Mesothelial cell of epicardium (in vitro differentiated cells): ENCODE results near the gene MYH11. TPM values are rescaled to one million over a fixed set of nuclear protein-coding genes. Genes with fewer than 3 reads are reported as not detected.

Source experiments
- DNase-seq, 2 experiments: peaks; one replicate each; pipeline ENCODE4 v3.0.0; 2021; ENCODE audit warnings: low spot score in 2 of 2; ENCODE audit not compliant: unreplicated experiment in 2 of 2
- H3K27ac Mint-ChIP-seq: 2 replicates; pipeline ENCODE4 v1.8.0; 2021; ENCODE audit warnings: mixed read lengths
- H3K27me3 Mint-ChIP-seq: 2 replicates; pipeline ENCODE4 v1.8.0; 2021; ENCODE audit warnings: low read depth, mixed read lengths
- H3K36me3 Mint-ChIP-seq: 2 replicates; pipeline ENCODE4 v1.8.0; 2021; ENCODE audit warnings: mixed read lengths
- H3K4me1 Mint-ChIP-seq: 2 replicates; pipeline ENCODE4 v1.8.0; 2021; ENCODE audit warnings: mixed read lengths
- H3K4me3 Mint-ChIP-seq: 2 replicates; pipeline ENCODE4 v1.8.0; 2021; ENCODE audit warnings: mild to moderate bottlenecking, moderate library complexity, mixed read lengths
- H3K9me3 Mint-ChIP-seq: 2 replicates; pipeline ENCODE4 v1.8.0; 2021; ENCODE audit warnings: mixed read lengths
- total RNA-seq: library from RNA; stranded (reverse); gene quantifications from 3 replicates; pipeline ENCODE4 v1.2.1, GENCODE V29; 2021
- TF ChIP-seq, protein P1 (sequence below): fragments of 200-600 bp; sonication (generic); IDR thresholded peaks from one replicate; pipeline ENCODE4 v1.5.0; 2021; ENCODE audit warnings: antibody characterized with exemption; ENCODE audit not compliant: unreplicated experiment

Gene MYH11
- total RNA-seq, 1 donor from 2014 or later, result 0.58 TPM

- Mint-ChIP-seq H3K27me3 (no peaks in the 10 kb centered on the region), H3K4me3 (no peak overlapping the region), H3K27ac (no peak overlapping the region), H3K9me3 (no peaks in the 10 kb centered on the region), H3K4me1 (no peaks in the 10 kb centered on the region), H3K36me3 (peaks cover 33% of the 10 kb centered on the region)
- TF ChIP-seq, protein P1, sequence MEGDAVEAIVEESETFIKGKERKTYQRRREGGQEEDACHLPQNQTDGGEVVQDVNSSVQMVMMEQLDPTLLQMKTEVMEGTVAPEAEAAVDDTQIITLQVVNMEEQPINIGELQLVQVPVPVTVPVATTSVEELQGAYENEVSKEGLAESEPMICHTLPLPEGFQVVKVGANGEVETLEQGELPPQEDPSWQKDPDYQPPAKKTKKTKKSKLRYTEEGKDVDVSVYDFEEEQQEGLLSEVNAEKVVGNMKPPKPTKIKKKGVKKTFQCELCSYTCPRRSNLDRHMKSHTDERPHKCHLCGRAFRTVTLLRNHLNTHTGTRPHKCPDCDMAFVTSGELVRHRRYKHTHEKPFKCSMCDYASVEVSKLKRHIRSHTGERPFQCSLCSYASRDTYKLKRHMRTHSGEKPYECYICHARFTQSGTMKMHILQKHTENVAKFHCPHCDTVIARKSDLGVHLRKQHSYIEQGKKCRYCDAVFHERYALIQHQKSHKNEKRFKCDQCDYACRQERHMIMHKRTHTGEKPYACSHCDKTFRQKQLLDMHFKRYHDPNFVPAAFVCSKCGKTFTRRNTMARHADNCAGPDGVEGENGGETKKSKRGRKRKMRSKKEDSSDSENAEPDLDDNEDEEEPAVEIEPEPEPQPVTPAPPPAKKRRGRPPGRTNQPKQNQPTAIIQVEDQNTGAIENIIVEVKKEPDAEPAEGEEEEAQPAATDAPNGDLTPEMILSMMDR, result no peak
- DNase-seq, result no peak
Measured at GRCh38 chr16:15691046-15691445, 165.8 kb downstream of the MYH11 start.

GRCh38 chr16:15690296-15690695 lies 166.5 kb downstream of the MYH11 start:
- no peaks in the 10 kb centered on the region for H3K4me1 Mint-ChIP-seq
- H3K36me3 Mint-ChIP-seq, result peaks cover 36% of the 10 kb centered on the region
- H3K27ac Mint-ChIP-seq, result no peak overlapping the region

DNA sequence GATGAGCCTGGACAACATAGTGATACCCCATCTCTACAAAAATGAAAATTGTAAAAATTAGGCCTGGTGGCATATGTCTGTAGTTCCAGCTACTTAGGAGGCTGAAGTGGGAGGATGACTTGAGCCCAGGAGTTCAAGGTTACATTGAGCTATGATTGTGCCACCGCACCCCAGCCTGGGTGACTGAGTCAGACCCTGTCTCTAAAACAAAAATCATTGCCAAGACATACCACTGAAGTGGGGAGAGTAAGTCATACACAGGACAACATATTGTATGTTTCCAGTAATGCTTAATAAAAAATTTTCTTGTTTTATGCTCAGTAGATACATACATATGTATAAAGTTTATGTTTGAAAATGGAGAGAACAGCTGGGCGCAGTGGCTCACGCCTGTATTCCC lies 167.5 kb downstream of the MYH11 start:
- H3K9me3 Mint-ChIP-seq, result no peaks in the 10 kb centered on the region
- TF ChIP-seq, protein P1, result no peak
- H3K4me3 Mint-ChIP-seq, result no peak overlapping the region
- no peak overlapping the region for H3K27ac Mint-ChIP-seq
- peaks cover 40% of the 10 kb centered on the region for H3K36me3 Mint-ChIP-seq
- no peaks in the 10 kb centered on the region for H3K4me1 Mint-ChIP-seq
- no peaks in the 10 kb centered on the region for H3K27me3 Mint-ChIP-seq
- no peak for DNase-seq

More at GRCh38 chr16:15690296-15690695, 166.5 kb downstream of the MYH11 start:
- no peaks in the 10 kb centered on the region for H3K27me3 Mint-ChIP-seq
- H3K4me3 Mint-ChIP-seq, result no peak overlapping the region
- TF ChIP-seq, protein P1, result no peak
- H3K9me3 Mint-ChIP-seq, result no peaks in the 10 kb centered on the region
- DNase-seq, result no peak

- TF ChIP-seq, protein P1, result no peak
- Mint-ChIP-seq H3K27me3 (no peaks in the 10 kb centered on the region), H3K4me3 (no peak overlapping the region), H3K27ac (no peak overlapping the region), H3K9me3 (no peaks in the 10 kb centered on the region), H3K4me1 (no peaks in the 10 kb centered on the region), H3K36me3 (peaks cover 29% of the 10 kb centered on the region)
- no peak for DNase-seq
Measured at GRCh38 chr16:15686287-15686686, 170.5 kb downstream of the MYH11 start.

DNA sequence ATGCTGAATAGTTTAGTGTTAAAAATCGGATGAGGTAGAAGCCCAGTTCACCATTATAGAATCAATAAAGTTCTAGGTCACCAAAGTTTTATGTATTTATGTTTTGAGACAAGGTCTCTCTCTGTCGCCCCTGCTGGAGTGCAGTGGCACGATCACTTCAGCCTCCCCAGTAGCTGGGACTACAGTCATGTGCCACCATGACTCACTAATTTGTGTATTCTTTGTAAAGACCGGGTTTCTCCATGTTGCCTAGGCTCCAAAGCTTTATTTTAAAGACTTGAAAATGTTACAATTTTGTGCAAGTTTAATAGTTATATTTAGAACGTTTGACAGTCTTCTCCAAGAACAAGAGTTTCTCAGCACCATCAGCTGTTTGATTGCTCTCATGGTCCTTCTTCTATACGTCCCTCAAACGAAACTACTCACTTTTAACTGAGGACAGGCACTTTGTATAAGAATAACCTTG lies 174.7 kb downstream of the MYH11 start:
- Mint-ChIP-seq H3K9me3 (no peaks in the 10 kb centered on the region), H3K27ac (no peak overlapping the region), H3K36me3 (peaks cover 24% of the 10 kb centered on the region), H3K27me3 (no peaks in the 10 kb centered on the region), H3K4me1 (no peaks in the 10 kb centered on the region), H3K4me3 (no peak overlapping the region)
- TF ChIP-seq, protein P1, result no peak
- no peak for DNase-seq

- Mint-ChIP-seq H3K4me3 (no peak overlapping the region), H3K27me3 (no peaks in the 10 kb centered on the region), H3K4me1 (no peaks in the 10 kb centered on the region), H3K36me3 (peaks cover 13% of the 10 kb centered on the region), H3K27ac (no peak overlapping the region), H3K9me3 (no peaks in the 10 kb centered on the region)
- DNase-seq, result no peak
- TF ChIP-seq, protein P1, result no peak
Measured at GRCh38 chr16:15677447-15677846, 179.4 kb downstream of the MYH11 start.
